GF-D8 (cell line): ENCODE results near the gene MGST2.
"Not testable (repeated sequence)": the region's sequence is repeated elsewhere in the genome, so short reads cannot be mapped to it uniquely, and the experiment has no call there.

Experiments used
- DNase-seq: peaks from one replicate; lab custom pipeline; 2025; lab: John Stamatoyannopoulos, UW

Gene MGST2

DNA sequence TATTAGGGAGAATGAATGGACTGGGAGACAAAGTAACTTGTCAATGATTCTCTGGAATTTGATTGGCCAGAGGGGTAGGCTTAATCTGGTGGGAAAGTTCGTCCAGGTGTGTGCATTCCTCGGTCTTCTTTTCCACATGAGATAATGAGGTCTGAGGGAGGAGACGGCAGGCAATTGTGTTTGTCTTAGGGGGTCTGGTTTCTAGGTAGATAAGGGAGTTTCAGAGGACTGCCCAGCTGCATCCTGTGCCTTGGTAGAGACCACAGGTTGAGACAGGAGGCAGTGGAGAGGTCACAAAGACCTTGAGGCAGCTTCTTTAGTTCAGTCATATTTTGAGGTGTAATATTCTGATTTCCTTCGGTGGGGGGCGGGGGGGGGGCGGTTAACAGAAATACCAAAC lies 4.3 kb downstream of the MGST2 start:
- DNase-seq, result no peak

GRCh38 chr4:139670775-139671174 lies 5.2 kb downstream of the MGST2 start:
- no peak for DNase-seq

GRCh38 chr4:139672215-139672614 lies 6.6 kb downstream of the MGST2 start:
- no peak for DNase-seq

DNA sequence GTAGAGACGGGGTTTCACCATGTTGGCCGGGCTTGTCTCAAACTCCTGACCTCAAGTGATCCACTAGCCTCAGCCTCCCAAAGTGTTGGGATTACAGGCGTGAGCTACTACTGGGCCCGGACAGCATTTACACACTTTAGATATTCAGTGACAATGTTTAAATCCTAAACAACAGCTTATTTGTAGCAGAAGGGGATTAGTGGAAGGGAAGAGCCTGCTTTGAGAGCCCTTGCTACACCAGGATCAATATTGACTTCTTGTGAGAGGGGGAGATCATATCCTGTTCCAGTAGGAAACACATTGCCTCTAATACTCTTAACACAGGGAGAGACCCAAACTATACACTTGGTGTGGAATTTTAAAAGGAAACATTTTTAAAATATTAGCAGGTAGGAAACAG lies 7.1 kb downstream of the MGST2 start:
- no peak for DNase-seq

DNA sequence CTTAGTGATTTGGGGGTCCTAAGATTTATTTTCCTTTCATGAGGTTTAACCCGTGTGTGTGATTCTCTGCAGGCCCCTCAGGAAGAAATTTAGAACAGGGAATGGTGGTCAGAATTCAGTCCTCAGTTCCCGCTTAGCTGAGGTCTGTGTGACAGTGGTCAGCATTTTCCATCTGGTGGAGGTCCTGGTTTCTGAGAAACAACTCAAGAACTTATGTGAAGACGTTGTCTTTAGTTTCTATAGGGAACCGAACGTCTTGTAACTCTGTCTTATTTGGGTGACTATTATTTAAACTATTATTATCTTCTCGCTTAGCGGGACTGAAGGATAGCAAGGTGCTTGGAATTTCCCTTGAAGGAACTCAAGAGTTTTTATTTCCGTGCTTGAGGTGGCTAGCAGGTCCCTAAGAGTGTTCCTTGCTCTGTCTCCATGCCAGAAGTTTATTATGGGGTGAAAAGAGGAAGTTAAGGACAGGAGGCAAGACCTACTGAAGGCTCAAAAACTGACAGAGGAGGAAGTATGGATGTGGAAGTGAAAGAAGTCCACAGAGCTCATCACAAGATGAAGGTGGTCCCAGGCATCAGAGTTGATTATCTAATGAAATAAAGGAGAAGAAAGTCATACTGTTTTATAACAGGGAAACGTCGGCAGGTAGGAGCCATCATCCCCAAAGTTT lies 9.4 kb downstream of the MGST2 start:
- peak; percentile 79 for DNase-seq

GRCh38 chr4:139675651-139676050 lies 10.0 kb downstream of the MGST2 start:
- no peak for DNase-seq

- no peak for DNase-seq
These were observed 10.7 kb downstream of the MGST2 start for GRCh38 chr4:139676365-139676764.

DNA sequence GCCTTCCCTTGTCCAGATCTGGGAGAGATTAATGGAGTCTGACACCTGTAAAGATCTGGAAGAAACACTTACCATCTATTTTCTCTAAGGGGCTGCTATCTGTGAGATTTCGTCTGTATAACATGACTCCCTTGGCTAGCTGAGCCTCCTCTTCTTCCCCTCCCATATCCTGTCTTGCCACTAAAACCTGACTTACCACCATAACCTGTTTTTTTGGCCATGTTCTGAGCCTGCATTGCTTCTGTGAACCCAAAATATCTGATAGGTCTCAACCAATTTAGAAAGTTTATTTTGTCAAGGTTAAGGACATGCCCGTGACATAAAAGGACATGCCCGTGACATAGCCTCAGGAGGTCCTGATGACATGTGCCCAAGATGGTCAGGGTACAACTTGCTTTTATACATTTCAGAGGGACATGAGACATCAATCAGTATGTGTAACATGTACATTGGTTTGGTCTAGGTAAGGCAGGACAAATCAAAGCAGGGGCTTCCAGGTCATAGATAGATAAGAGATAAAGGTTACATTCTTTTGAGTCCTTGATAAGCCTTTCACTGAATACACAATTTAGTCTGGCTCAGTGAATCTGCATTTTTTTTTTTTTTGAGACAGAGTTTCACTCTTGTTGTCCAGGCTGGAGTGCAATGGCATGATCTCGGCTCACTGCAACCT lies 11.4 kb downstream of the MGST2 start:
- no peak for DNase-seq

- no peak for DNase-seq
These were observed 16.7 kb downstream of the MGST2 start for GRCh38 chr4:139682309-139682708.

- DNase-seq, result no peak
These were observed 17.1 kb downstream of the MGST2 start for GRCh38 chr4:139682741-139683151.

DNA sequence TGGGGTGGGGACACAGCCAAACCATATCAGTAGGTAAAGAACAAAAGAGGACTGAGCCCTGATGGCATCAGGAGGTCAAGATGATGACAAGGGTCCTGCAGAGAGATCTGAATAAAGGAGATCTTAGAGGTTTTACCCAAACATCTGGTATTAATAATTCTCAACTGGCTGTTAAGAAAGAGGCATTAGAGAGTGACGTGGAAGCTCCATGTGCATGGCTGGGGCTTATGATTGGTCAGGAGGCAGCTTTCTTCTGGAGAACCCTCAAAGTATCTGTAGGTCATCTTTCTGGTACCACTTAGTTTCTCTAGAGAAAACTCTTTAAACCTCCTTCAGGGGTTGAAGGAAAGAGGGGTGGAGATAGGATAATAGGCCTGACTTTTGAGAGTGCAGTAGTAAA lies 18.7 kb downstream of the MGST2 start:
- no peak for DNase-seq

- DNase-seq, result no peak
These were observed 19.6 kb downstream of the MGST2 start for GRCh38 chr4:139685180-139685579.

GRCh38 chr4:139686130-139686529 lies 20.5 kb downstream of the MGST2 start:
- no peak for DNase-seq

GRCh38 chr4:139686988-139687387 lies 21.4 kb downstream of the MGST2 start:
- no peak for DNase-seq

DNA sequence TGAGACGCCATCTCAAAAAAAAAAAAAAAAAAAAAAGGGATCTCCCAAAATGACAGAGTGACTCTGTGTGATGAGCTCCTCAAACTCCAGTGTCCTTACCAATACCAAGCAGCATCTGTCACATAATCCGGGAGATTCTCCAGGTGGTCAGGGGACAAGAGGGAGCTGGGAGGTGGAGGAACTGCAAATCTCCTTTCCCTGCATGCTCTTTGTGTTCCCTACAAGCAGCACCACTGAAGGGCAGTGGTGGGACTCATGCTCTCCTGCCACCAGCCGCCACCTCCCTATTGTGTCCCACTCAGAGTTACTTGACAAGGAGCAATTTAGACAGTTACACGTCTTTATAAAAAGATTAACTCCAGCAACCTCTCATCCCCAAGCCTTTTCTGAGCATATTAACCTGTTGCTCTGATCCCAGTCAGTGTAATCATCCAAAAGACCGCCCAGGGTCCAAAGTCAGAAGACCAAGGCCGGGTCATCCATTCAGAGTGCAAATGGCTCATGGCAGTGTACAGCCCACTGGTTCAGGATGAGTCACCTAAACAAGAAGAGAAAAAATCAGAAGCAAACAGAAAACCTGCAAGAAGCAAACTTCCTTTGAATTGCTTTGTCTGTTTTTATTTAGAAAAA lies 23.6 kb downstream of the MGST2 start:
- no peak for DNase-seq

GRCh38 chr4:139690419-139690818 lies 24.8 kb downstream of the MGST2 start:
- DNase-seq, result no peak

DNA sequence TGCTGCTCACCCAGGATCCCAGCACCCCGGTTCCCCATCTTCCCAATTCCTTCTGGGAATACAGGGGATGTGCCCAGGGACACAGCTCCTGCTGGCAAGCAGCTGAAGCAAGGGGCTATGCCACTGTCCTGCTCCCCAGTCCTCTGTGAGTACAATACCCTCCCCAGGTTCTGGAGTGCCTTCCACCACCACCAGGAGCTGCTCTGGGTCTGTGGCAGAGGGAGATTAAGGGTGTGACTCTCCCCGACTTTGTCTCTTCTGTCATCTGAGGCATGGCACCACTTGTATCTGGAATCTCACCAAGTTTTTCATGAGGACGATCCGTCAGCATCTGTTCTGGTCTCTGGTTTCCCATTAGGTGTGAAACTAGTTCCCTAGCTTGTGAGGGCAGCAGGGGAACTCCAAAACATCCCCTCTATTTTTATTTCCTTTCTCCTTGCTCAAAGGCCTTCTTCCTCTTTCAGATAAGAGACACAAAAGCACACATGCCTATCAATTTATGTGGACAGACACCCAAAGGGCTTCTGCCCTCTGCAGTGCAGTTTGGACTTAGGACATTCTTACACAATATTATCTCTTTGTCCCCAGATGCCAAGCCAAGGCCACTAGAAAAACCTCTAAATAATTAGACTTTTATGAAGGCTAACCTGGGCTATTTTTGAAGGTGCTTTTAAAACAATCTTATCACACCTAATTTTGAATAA lies 26.8 kb downstream of the MGST2 start:
- no peak for DNase-seq

- DNase-seq, result no peak
These were observed 29.0 kb downstream of the MGST2 start for GRCh38 chr4:139694522-139695107.

GRCh38 chr4:139696491-139696890 lies 30.9 kb downstream of the MGST2 start:
- DNase-seq, result no peak

GRCh38 chr4:139698167-139698925 lies 32.7 kb downstream of the MGST2 start:
- DNase-seq, result not testable (repeated sequence)

DNA sequence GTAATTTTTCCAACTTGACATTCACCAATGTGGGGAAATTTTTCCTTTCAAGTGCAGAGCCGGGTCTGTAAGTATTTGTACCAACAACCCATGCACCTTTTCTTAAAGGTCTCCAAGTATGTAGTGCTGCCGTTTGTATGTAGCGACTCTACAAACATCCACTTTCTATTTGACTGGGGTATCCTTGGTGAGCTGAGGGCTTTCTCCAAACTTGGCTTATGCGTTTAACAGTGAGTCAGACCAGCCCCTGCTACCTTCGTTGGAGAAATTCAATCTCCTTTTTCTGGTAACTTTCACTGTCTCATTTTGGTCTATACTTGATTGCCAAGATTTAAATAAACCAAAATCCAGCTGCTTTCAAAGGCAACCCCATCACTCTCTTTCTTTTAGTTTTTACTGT lies 34.9 kb downstream of the MGST2 start:
- DNase-seq, result no peak
